A549 treated with dexamethasone at 1 μM for 4 hours (cell line): ENCODE results near the gene LDLRAD3. TPM values are rescaled to one million over a fixed set of nuclear protein-coding genes. Genes with fewer than 3 reads are reported as not detected.

Source experiments
- total RNA-seq: library from RNA; stranded (reverse); fragments of 200-300 nt; extraction: Qiagen RNA extraction; gene quantifications from 5 replicates; pipeline ENCODE4 v1.2.3, GENCODE V29; 2022

The LDLRAD3 gene, protein sequence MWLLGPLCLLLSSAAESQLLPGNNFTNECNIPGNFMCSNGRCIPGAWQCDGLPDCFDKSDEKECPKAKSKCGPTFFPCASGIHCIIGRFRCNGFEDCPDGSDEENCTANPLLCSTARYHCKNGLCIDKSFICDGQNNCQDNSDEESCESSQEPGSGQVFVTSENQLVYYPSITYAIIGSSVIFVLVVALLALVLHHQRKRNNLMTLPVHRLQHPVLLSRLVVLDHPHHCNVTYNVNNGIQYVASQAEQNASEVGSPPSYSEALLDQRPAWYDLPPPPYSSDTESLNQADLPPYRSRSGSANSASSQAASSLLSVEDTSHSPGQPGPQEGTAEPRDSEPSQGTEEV
- 25.8 to 33.0 TPM (median 32.3 TPM) in 5 replicates for total RNA-seq

DNA sequence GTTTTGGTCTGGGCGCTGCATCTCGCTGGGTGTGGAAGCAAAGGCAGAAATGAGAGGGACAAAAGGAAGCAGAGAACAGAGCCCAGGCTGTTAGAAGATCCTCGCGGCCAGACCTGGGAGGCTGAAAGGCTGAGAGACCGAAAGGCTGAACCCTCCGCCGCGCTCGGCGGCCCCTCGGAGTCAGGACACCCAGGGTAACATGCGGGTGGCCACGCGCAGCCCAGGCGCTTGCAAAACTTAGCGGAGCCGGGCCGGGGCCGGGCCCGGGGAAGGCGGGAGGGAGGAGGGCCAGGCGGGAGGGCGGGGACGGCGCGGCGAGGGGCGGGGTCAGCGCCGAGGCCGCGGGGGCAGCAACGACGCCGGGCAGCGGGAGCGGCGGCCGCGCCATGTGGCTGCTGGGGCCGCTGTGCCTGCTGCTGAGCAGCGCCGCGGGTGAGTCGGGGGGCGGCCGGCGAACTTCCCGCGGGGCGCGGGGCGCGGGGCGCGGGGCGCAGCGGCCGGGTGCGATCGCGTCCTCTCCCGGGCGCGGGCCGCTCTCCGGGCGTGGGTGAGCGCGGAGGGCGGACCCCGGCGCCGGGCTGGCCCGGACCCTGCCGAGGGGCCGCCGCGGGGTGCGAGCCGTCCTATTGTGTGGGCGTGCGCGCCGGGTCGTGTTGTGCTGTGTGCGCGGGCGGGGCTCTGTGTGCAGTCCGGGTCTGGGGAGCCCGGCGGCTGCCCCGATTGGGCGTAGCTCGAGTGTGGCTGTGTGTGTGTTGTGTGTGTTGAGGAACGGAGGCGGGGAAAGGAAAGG, at the start of gene LDLRAD3:
LDLRAD3 (plus strand) TSS at position 350 of the 790 bp plus-strand sequence; CDS start at position 387, 37 bp downstream.

